HG02973 (cell line): Measurements from ENCODE around the gene PHOSPHO1.

Experiments used
- ATAC-seq: cut with Tn5 transposase; IDR thresholded peaks from one replicate; pipeline ENCODE4 v1.9.1; 2021; ENCODE audit warnings: moderate library complexity; ENCODE audit not compliant: unreplicated experiment

Gene PHOSPHO1

GRCh38 chr17:49218941-49219913 lies 11.4 kb downstream of the PHOSPHO1 start:
- no peak for ATAC-seq

GRCh38 chr17:49217651-49218413 lies 12.8 kb downstream of the PHOSPHO1 start:
- ATAC-seq, result peak; percentile 39

- ATAC-seq, result no peak
Observed at GRCh38 chr17:49216953-49217650, 13.5 kb downstream of the PHOSPHO1 start.

GRCh38 chr17:49216482-49216881 lies 14.1 kb downstream of the PHOSPHO1 start:
- ATAC-seq, result no peak

GRCh38 chr17:49214676-49215360 lies 15.8 kb downstream of the PHOSPHO1 start:
- ATAC-seq, result no peak

- no peak for ATAC-seq
Observed at GRCh38 chr17:49213847-49214246, 16.7 kb downstream of the PHOSPHO1 start.

GRCh38 chr17:49213399-49213798 lies 17.2 kb downstream of the PHOSPHO1 start:
- no peak for ATAC-seq

GRCh38 chr17:49210158-49211029 lies 20.2 kb downstream of the PHOSPHO1 start, which contains the start of the genes ABI3 and GNGT2:
Gene ABI3 (plus strand): TSS chr17:49210707. CDS start chr17:49210725, 18 bp downstream.
Gene GNGT2 (minus strand): TSS chr17:49210574. CDS start chr17:49207422, 3,152 bp downstream.
- peak; percentile 71 for ATAC-seq

- no peak for ATAC-seq
Observed at GRCh38 chr17:49209061-49209571, 21.5 kb downstream of the PHOSPHO1 start.

GRCh38 chr17:49204516-49204915 lies 26.1 kb downstream of the PHOSPHO1 start:
- no peak for ATAC-seq

GRCh38 chr17:49203796-49204195 lies 26.8 kb downstream of the PHOSPHO1 start:
- ATAC-seq, result no peak

- no peak for ATAC-seq
Observed at GRCh38 chr17:49201481-49201927, 29.1 kb downstream of the PHOSPHO1 start.

GRCh38 chr17:49200423-49201083 lies 30.0 kb downstream of the PHOSPHO1 start:
- ATAC-seq, result no peak

- no peak for ATAC-seq
Observed at GRCh38 chr17:49198211-49198610, 32.4 kb downstream of the PHOSPHO1 start.

- ATAC-seq, result no peak
Observed at GRCh38 chr17:49197346-49197998, 33.1 kb downstream of the PHOSPHO1 start.

- ATAC-seq, result no peak
Observed at GRCh38 chr17:49196520-49196919, 34.1 kb downstream of the PHOSPHO1 start.

- no peak for ATAC-seq
Observed at GRCh38 chr17:49195751-49196150, 34.8 kb downstream of the PHOSPHO1 start.

GRCh38 chr17:49194297-49194607 lies 36.3 kb downstream of the PHOSPHO1 start:
- no peak for ATAC-seq
